Stimulated activated CD4-positive, alpha-beta T cell treated with anti-CD3 and anti-CD28 coated beads, Interleukin-15, amount 100 ng/mL, for 48 hours (primary cell): ENCODE results near the gene TMEM52.

ENCODE experiments used
- DNase-seq, 2 donors: peaks; one replicate each; pipeline ENCODE4 v3.0.0-alpha.2; 2020; ENCODE audit warnings: low read depth in 2 of 2

The TMEM52 gene

DNA sequence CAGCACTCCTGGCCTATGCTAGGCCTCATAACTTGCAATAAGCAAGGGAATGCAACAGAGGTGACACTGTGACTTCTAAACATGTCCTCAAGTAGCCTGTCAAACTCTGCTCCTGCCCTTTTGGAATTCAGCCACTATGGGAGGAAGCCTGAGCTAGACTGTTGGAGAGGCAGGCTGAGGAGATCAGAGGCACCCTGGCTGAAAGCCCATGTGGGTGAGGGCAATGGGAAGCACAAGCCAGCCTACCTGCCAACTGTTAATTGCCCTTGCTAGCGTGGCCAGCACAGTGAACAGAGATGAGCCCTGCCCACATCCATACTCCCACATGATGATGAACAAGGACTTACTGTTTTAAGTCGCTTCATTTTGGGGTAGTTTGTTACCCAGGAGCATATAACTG lies 45.9 kb downstream of the TMEM52 start:
- DNase-seq, result no peak

GRCh38 chr1:1872329-1872994 lies 46.6 kb downstream of the TMEM52 start:
- DNase-seq, result no peak

- no peak for DNase-seq
These were observed 49.6 kb downstream of the TMEM52 start for GRCh38 chr1:1869469-1869868.
